ENCODE data around the gene PRR12.

PRR12 gene

DNA sequence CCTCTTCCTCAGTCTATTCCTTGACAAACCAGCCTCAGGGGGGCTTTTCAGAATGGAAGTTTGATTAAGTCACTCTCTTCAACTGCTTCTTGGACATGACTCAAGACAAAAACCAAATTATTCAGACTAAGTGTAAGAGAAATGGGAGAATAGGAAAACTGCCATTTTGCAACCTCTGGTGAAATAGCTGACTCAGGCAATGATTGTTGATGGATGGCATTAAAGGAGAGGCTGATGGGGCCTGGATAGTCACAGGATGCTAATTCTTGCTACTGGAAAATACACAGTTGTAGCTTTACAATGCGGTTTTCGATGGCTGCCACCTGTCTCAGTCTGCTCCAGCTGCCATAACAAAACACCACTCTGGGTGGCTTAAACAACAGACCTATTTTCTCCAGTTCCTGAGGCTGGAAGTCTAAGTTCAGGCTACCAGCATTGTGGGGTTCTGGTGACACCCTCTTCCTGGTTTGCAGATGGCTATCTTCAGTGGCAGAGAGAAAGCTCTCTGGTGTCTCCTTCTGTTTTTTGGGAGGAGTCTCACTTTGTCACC lies 16.7 kb upstream of the PRR12 start:
- TF ChIP-seq TAF1 (IDR thresholded peaks at IDR 0.05; ENCODE audit: borderline replicate concordance, insufficient read depth, low read length) (no peak), POLR2AphosphoS5 (IDR thresholded peaks at IDR 0.05; ENCODE audit: low read depth, low read length) (no peak), FOXP2 (optimal IDR thresholded peaks at IDR 0.05; ENCODE audit: borderline replicate concordance, extremely low read depth, extremely low read length, insufficient read depth) (no peak), SIN3A (IDR thresholded peaks at IDR 0.05; ENCODE audit: borderline replicate concordance, insufficient read depth, low read length) (no peak)
- TF ChIP-seq, protein P1, sequence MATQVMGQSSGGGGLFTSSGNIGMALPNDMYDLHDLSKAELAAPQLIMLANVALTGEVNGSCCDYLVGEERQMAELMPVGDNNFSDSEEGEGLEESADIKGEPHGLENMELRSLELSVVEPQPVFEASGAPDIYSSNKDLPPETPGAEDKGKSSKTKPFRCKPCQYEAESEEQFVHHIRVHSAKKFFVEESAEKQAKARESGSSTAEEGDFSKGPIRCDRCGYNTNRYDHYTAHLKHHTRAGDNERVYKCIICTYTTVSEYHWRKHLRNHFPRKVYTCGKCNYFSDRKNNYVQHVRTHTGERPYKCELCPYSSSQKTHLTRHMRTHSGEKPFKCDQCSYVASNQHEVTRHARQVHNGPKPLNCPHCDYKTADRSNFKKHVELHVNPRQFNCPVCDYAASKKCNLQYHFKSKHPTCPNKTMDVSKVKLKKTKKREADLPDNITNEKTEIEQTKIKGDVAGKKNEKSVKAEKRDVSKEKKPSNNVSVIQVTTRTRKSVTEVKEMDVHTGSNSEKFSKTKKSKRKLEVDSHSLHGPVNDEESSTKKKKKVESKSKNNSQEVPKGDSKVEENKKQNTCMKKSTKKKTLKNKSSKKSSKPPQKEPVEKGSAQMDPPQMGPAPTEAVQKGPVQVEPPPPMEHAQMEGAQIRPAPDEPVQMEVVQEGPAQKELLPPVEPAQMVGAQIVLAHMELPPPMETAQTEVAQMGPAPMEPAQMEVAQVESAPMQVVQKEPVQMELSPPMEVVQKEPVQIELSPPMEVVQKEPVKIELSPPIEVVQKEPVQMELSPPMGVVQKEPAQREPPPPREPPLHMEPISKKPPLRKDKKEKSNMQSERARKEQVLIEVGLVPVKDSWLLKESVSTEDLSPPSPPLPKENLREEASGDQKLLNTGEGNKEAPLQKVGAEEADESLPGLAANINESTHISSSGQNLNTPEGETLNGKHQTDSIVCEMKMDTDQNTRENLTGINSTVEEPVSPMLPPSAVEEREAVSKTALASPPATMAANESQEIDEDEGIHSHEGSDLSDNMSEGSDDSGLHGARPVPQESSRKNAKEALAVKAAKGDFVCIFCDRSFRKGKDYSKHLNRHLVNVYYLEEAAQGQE (IDR thresholded peaks at IDR 0.05; ENCODE audit: insufficient read depth in 1 of 2, low read depth in 2 of 2, low read length in 2 of 2): no peak

DNA sequence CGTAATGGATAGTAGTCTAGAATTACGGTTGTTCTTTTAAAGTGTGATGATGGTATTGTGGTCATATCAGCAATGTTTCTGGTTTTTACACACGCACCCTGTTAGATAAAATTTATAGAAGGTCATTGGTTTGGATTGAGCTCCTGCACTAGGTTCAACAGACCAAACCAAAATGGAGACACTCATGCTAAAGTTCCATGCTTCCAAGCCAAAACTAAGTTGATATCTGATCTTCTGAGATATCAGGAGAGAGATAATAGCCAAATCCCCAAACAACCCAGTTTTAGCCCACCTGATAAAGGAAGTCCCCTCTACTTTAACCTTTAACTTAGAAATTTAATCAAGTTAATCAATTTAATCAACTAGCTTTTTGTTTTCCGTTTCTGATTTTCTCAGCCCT lies 11.8 kb upstream of the PRR12 start:
- TF ChIP-seq FOXP2 (optimal IDR thresholded peaks at IDR 0.05; ENCODE audit: borderline replicate concordance, extremely low read depth, extremely low read length, insufficient read depth) (no peak), SIN3A (IDR thresholded peaks at IDR 0.05; ENCODE audit: borderline replicate concordance, insufficient read depth, low read length) (no peak), TAF1 (IDR thresholded peaks at IDR 0.05; ENCODE audit: borderline replicate concordance, insufficient read depth, low read length) (no peak), POLR2AphosphoS5 (IDR thresholded peaks at IDR 0.05; ENCODE audit: low read depth, low read length) (no peak)
- TF ChIP-seq, protein P1 (IDR thresholded peaks at IDR 0.05; ENCODE audit: insufficient read depth in 1 of 2, low read depth in 2 of 2, low read length in 2 of 2): no peak

DNA sequence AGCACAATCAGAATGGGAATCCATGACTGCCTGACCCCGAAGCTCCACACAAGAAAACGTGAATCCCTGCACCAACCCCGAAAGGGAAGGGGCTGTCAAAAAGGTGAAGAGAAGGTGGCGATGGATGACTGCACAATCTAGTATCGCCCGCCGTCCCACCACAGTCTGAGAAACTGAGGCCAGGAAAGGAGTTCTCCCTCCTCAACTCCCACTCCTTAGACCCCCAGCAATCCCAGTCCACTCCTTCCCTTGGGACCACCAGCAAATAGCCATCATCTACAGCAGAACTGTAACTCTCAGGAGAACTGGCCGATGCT lies 11.1 kb upstream of the PRR12 start:
- TF ChIP-seq SIN3A (IDR thresholded peaks at IDR 0.05; ENCODE audit: borderline replicate concordance, insufficient read depth, low read length) (no peak), POLR2AphosphoS5 (IDR thresholded peaks at IDR 0.05; ENCODE audit: low read depth, low read length) (no peak), FOXP2 (optimal IDR thresholded peaks at IDR 0.05; ENCODE audit: borderline replicate concordance, extremely low read depth, extremely low read length, insufficient read depth) (no peak), TAF1 (IDR thresholded peaks at IDR 0.05; ENCODE audit: borderline replicate concordance, insufficient read depth, low read length) (no peak)
- TF ChIP-seq, protein P1 (IDR thresholded peaks at IDR 0.05; ENCODE audit: insufficient read depth in 1 of 2, low read depth in 2 of 2, low read length in 2 of 2): no peak

DNA sequence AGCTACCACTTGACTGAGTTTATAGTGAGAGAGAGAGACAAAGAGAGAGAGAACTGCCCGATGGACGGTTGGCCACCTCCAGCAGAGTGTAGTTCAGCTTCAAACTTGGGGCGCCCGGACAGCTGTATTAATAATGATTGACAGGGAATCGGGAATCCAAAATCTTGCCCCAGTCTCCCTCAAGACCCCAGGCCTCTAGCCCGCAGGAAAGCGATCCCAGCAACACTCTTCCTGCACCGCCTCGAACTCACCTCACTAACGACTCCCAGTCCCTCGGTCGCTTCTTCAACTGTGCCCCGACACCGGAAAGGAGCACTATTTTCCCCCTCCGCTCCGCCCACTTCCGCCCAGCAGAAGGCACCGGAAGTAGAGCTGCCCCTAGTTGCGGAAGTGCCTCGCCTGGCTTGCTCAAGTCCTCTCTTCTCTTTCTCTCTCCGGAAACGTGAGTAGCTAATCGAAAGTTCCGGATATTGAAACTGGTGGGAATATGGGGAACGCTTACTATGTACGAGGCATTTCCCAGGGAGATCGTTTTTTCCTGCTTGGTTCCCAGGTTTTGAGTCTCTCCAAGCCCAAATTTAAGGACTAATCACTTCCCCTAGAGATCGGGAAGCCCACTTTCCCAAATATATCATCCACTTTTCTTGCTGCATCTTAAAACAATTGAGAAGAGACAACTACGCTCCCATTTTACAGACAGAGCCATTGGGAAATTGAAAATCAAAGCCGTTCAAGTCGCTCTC lies 10.5 kb upstream of the PRR12 start, which contains the start of gene NOSIP:
Gene NOSIP, minus strand, starts transcription at position 293 of the 743 bp plus-strand sequence. CDS start 19,865 bp downstream, outside the sequence.
- TF ChIP-seq TAF1 (IDR thresholded peaks at IDR 0.05; ENCODE audit: borderline replicate concordance, insufficient read depth, low read length) (peak; percentile 99), POLR2AphosphoS5 (IDR thresholded peaks at IDR 0.05; ENCODE audit: low read depth, low read length) (peak; percentile 99), SIN3A (IDR thresholded peaks at IDR 0.05; ENCODE audit: borderline replicate concordance, insufficient read depth, low read length) (0 out of 2 replicates have a peak, but pooled peaks have one; percentile 73), FOXP2 (optimal IDR thresholded peaks at IDR 0.05; ENCODE audit: borderline replicate concordance, extremely low read depth, extremely low read length, insufficient read depth) (no peak)
- TF ChIP-seq, protein P1 (IDR thresholded peaks at IDR 0.05; ENCODE audit: insufficient read depth in 1 of 2, low read depth in 2 of 2, low read length in 2 of 2): peak in 1 of 2 experiments; percentile 18; a peak in 2 of 4 replicates
